Measurements from ENCODE around the gene KRT82.

GRCh38 chr12:52403561-52403960, 2.6 kb downstream of the KRT82 start:
- TF ChIP-seq POLR2A (IDR thresholded peaks at IDR 0.05) = no peak
- TF ChIP-seq CTCF (IDR thresholded peaks at IDR 0.05) = no peak

Measured in right lobe of liver (tissue), 4 donors.